ENCODE results near the gene NUDCD3. TPM values are rescaled to one million over a fixed set of nuclear protein-coding genes. Genes with fewer than 3 reads are reported as not detected.

Gene NUDCD3
- total RNA-seq, 1 experiment from 2014 or later = 117 TPM

DNA sequence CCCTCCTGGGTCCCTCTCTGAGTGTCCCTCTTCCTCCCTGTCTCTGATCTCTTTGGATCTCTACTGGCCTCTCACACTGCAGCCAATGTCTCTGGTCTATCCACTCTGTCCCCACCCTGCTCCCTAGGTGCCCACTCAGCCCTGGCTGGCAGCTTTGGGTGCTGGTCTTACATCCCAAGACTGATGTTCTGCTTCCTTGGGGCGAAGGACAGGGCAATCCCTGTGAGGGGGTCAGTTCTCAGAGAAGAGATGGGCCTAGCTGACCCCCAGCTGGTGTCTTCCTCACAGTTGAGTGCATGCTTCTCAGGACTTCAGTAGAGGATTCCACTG lies 113.4 kb downstream of the NUDCD3 start:
- intact Hi-C loops (cut with micrococcal nuclease; ENCODE audit: unreplicated experiment) = no loop called here
- Histone ChIP-seq H3K36me3 (ENCODE audit: control insufficient read depth, insufficient read depth, low read length) (no peaks in the 10 kb centered on the region), H3K9me3 (ENCODE audit: control insufficient read depth, insufficient read depth, low read depth, low read length) (no peaks in the 10 kb centered on the region), H3K4me3 (ENCODE audit: low read depth in 2 of 2, low read length in 2 of 2) (no peak overlapping the region), H3K27me3 (ENCODE audit: control insufficient read depth, insufficient read depth, low read length) (no peaks in the 10 kb centered on the region), H3K27ac (ENCODE audit: low read length) (no peak overlapping the region), H3K4me1 (ENCODE audit: control insufficient read depth, insufficient read depth, low read length) (no peaks in the 10 kb centered on the region)
- no peak for TF ChIP-seq REST (IDR thresholded peaks at IDR 0.05; ENCODE audit: insufficient read depth in 1 of 2, low read depth in 2 of 2, low read length in 1 of 2)
- TF ChIP-seq POLR2AphosphoS5 (IDR thresholded peaks at IDR 0.05; ENCODE audit: low read depth, low read length) = no peak
- no peak for TF ChIP-seq TCF7L2 (IDR thresholded peaks at IDR 0.05; ENCODE audit: low read depth, low read length)
- CTCF ChIA-PET = no interaction called here
- ATAC-seq (no peak), DNase-seq (ENCODE audit: low read depth, low spot score) (no peak)
- in situ Hi-C loops (cut with HindIII; ENCODE audit: low pct_unique_long_range_greater_than_20kb, low sequenced_read_pairs) = no loop called here
- BruUV-seq (replicated peaks) = no TSS peak
- POLR2A ChIA-PET = no interaction called here

GRCh38 chr7:44376429-44377133 lies 113.9 kb downstream of the NUDCD3 start:
- H3K4me3 ChIP-seq (ENCODE audit: low read depth in 2 of 2, low read length in 2 of 2) = no peak overlapping the region
- in situ Hi-C loops (cut with HindIII; ENCODE audit: low pct_unique_long_range_greater_than_20kb, low sequenced_read_pairs) (no loop called here), intact Hi-C loops (cut with micrococcal nuclease; ENCODE audit: unreplicated experiment) (no loop called here)
- ATAC-seq = no peak
- H3K27ac ChIP-seq (ENCODE audit: low read length) = no peak overlapping the region
- H3K9me3 ChIP-seq (ENCODE audit: control insufficient read depth, insufficient read depth, low read depth, low read length) = no peaks in the 10 kb centered on the region
- no peaks in the 10 kb centered on the region for H3K27me3 ChIP-seq (ENCODE audit: control insufficient read depth, insufficient read depth, low read length)
- no peak for DNase-seq (ENCODE audit: low read depth, low spot score)
- ChIA-PET CTCF (no interaction called here), POLR2A (no interaction called here)
- BruUV-seq (replicated peaks) = no TSS peak
- H3K4me1 ChIP-seq (ENCODE audit: control insufficient read depth, insufficient read depth, low read length) = no peaks in the 10 kb centered on the region
- no peak for TF ChIP-seq REST (IDR thresholded peaks at IDR 0.05; ENCODE audit: insufficient read depth in 1 of 2, low read depth in 2 of 2, low read length in 1 of 2)
- no peaks in the 10 kb centered on the region for H3K36me3 ChIP-seq (ENCODE audit: control insufficient read depth, insufficient read depth, low read length)

DNA sequence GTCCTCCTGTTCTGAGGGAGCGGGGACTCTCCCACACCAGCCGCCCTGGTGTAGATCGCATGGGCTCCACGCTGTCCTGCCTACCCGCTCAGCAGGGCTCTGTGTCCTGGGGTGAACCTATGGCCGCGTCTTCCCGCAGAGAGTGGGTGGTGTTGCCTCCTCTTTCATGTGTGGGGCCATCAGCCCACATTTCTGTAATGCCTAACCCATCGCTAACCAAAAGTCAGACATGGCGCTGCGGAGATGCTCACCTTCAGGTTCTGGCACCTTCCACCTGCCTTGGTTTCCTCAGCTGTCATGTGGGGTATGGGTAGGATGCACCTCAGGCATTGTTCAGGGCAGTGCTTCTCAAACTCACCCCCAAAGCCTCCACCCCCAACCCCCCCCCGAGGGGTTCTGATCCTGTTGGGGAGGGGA lies 114.5 kb downstream of the NUDCD3 start:
- Histone ChIP-seq H3K9me3 (ENCODE audit: control insufficient read depth, insufficient read depth, low read depth, low read length) (no peaks in the 10 kb centered on the region), H3K36me3 (ENCODE audit: control insufficient read depth, insufficient read depth, low read length) (no peaks in the 10 kb centered on the region), H3K4me1 (ENCODE audit: control insufficient read depth, insufficient read depth, low read length) (no peaks in the 10 kb centered on the region), H3K4me3 (ENCODE audit: low read depth in 2 of 2, low read length in 2 of 2) (no peak overlapping the region), H3K27me3 (ENCODE audit: control insufficient read depth, insufficient read depth, low read length) (no peaks in the 10 kb centered on the region), H3K27ac (ENCODE audit: low read length) (no peak overlapping the region)
- CTCF ChIA-PET = no interaction called here
- POLR2A ChIA-PET = no interaction called here
- intact Hi-C loops (cut with micrococcal nuclease; ENCODE audit: unreplicated experiment) = no loop called here
- in situ Hi-C loops (cut with HindIII; ENCODE audit: low pct_unique_long_range_greater_than_20kb, low sequenced_read_pairs) = no loop called here
- TF ChIP-seq REST (IDR thresholded peaks at IDR 0.05; ENCODE audit: insufficient read depth in 1 of 2, low read depth in 2 of 2, low read length in 1 of 2) (no peak), TCF7L2 (IDR thresholded peaks at IDR 0.05; ENCODE audit: low read depth, low read length) (no peak), SIN3A (IDR thresholded peaks at IDR 0.05; ENCODE audit: borderline replicate concordance, insufficient read depth, low read depth, low read length) (no peak)
- no TSS peak for BruUV-seq (replicated peaks)
- no peak for ATAC-seq
- no peak for DNase-seq (ENCODE audit: low read depth, low spot score)
